Lower lobe of right lung (tissue), 2 donors: ENCODE measurements around the gene PTPRU. TPM values are rescaled to one million over a fixed set of nuclear protein-coding genes. Genes with fewer than 3 reads are reported as not detected.

Experiments used
- ATAC-seq, 2 donors: fragments of 200-7000 bp; cut with Tn5 transposase; one replicate each; pipeline ENCODE4 v1.9.1; 2020 to 2022; ENCODE audit warnings: mild to moderate bottlenecking in 2 of 2, moderate library complexity in 2 of 2
- DNase-seq: peaks from one replicate; pipeline ENCODE4 v3.0.0-alpha.2; 2020
- H3K27ac ChIP-seq: fragments of 200-600 bp; one replicate; pipeline ENCODE4 v1.8.0; 2022
- H3K27me3 ChIP-seq: fragments of 200-600 bp; one replicate; pipeline ENCODE4 v1.8.0; 2022; ENCODE audit warnings: low read depth
- H3K36me3 ChIP-seq: fragments of 200-600 bp; one replicate; pipeline ENCODE4 v1.8.0; 2022; ENCODE audit warnings: mild to moderate bottlenecking
- H3K4me1 ChIP-seq: fragments of 200-600 bp; one replicate; pipeline ENCODE4 v1.8.0; 2022
- H3K4me3 ChIP-seq: fragments of 200-600 bp; one replicate; pipeline ENCODE4 v1.8.0; 2022; ENCODE audit warnings: mild to moderate bottlenecking
- H3K9me3 ChIP-seq: fragments of 200-600 bp; one replicate; pipeline ENCODE4 v1.8.0; 2022
- intact Hi-C: fragments of 100-400 bp; cut with DNase I; formaldehyde crosslinking; loops from one replicate; pipeline ENCODE4 v1.11.0; 2022
- total RNA-seq: library from RNA; stranded (reverse); fragmentation: NEBNext Ultra II Directional; extraction: Animal tissue kit (Norgen Biotek cat#: 25700); gene quantifications from one replicate; pipeline ENCODE4 v1.2.1, GENCODE V29; 2021
- TF ChIP-seq, protein P1 (sequence below): fragments of 200-600 bp; IDR thresholded peaks from one replicate; pipeline ENCODE4 v1.8.0; 2022; ENCODE audit warnings: antibody characterized with exemption, mild to moderate bottlenecking
- donor health status: DM: no; HTN: yes; CAD: no; lungs with severe emphysema.

Gene PTPRU
- total RNA-seq, 1 donor from 2014 or later = 35.1 TPM

GRCh38 chr1:29237129-29237821 is 953 bp downstream of the PTPRU start:
- TF ChIP-seq, protein P1, sequence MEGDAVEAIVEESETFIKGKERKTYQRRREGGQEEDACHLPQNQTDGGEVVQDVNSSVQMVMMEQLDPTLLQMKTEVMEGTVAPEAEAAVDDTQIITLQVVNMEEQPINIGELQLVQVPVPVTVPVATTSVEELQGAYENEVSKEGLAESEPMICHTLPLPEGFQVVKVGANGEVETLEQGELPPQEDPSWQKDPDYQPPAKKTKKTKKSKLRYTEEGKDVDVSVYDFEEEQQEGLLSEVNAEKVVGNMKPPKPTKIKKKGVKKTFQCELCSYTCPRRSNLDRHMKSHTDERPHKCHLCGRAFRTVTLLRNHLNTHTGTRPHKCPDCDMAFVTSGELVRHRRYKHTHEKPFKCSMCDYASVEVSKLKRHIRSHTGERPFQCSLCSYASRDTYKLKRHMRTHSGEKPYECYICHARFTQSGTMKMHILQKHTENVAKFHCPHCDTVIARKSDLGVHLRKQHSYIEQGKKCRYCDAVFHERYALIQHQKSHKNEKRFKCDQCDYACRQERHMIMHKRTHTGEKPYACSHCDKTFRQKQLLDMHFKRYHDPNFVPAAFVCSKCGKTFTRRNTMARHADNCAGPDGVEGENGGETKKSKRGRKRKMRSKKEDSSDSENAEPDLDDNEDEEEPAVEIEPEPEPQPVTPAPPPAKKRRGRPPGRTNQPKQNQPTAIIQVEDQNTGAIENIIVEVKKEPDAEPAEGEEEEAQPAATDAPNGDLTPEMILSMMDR = no peak
- H3K36me3 ChIP-seq = no peaks in the 10 kb centered on the region
- ATAC-seq (peak; percentile 55 to 63), DNase-seq (peak; percentile 74)
- H3K4me1 ChIP-seq = peaks cover 41% of the 10 kb centered on the region
- H3K4me3 ChIP-seq = peak overlapping the region; percentile 73
- peak overlapping the region; percentile 84 for H3K27ac ChIP-seq
- no peaks in the 10 kb centered on the region for H3K9me3 ChIP-seq
- H3K27me3 ChIP-seq = peaks cover 16% of the 10 kb centered on the region
- intact Hi-C loops = no loop called here

DNA sequence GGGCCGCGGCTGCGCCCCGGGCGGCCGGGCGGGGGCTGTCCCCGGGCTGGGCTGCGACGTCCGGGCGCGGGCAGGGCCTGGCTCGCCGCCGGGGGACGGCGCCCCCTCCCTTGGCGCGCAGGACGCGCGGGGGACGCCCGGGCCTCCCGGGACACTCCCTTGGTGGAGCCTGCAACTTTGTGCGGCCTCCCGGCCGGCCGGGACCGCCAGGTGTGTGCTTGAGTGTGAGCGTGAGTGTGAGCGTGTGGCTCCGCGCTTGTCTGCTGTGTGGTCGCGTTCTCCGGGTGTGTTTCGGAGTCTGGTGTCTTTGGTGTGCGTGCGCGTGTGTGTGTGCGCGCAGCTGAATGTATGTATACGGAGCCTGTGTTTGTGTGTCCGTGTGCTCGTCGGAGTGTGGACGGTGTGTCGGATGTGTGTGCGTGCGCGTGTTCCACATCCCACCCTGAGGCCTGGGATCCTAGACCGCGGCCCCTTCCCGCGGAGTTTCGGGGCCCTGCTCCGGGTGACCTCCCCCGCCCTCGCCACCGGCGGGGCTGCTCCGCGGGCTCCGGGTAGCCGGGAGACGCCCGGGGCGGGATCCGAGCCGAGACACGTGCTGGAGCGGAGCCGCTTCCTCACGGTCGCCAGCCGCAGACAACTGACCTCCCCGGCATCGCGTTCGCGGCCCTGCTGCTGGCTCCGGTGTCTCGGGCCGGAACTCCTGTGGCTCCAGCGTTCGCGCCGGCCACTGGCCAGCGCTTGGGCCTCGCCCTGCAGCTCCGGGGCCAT is 1.7 kb downstream of the PTPRU start:
- peaks cover 16% of the 10 kb centered on the region for H3K27me3 ChIP-seq
- peak; percentile 37 to 53 for ATAC-seq
- peak; percentile 70 for DNase-seq
- TF ChIP-seq, protein P1 = no peak
- H3K4me3 ChIP-seq = peak overlapping the region; percentile 73
- intact Hi-C loops = no loop called here
- H3K27ac ChIP-seq = peak overlapping the region; percentile 83
- H3K4me1 ChIP-seq = peaks cover 41% of the 10 kb centered on the region
- no peaks in the 10 kb centered on the region for H3K9me3 ChIP-seq
- H3K36me3 ChIP-seq = no peaks in the 10 kb centered on the region

DNA sequence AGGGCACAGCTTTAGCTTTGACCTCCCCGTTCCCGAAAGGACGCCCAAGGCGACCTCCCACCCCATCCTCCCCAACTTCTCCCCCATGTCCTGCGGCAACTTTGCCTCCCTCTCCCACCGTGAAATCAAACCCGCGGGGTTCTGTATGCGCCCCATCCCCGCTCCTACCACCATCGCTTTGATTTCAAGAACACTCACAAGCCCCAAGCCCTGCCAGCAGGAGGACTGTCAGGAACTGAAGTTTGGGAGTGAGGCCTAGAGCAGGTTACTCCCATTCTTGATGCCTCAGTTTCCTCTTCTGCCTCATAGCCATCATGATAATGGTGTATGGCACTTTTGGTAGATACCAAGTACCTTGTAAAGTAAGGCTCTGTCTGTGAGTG is 2.3 kb downstream of the PTPRU start:
- Histone ChIP-seq H3K4me1 (peaks cover 41% of the 10 kb centered on the region), H3K27ac (peak overlapping the region; percentile 83), H3K36me3 (no peaks in the 10 kb centered on the region), H3K4me3 (peak overlapping the region; percentile 73), H3K27me3 (peaks cover 16% of the 10 kb centered on the region), H3K9me3 (no peaks in the 10 kb centered on the region)
- ATAC-seq = no peak
- TF ChIP-seq, protein P1 = no peak
- no peak for DNase-seq
- intact Hi-C loops = no loop called here

- Histone ChIP-seq H3K27ac (peak overlapping the region; percentile 83), H3K27me3 (peaks cover 16% of the 10 kb centered on the region), H3K9me3 (no peaks in the 10 kb centered on the region), H3K4me3 (no peak overlapping the region), H3K36me3 (no peaks in the 10 kb centered on the region), H3K4me1 (peaks cover 41% of the 10 kb centered on the region)
- intact Hi-C loops = no loop called here
- DNase-seq = peak; percentile 80
- peak; percentile 57 to 71 for ATAC-seq
- TF ChIP-seq, protein P1 = no peak
Observed at GRCh38 chr1:29239142-29239541, 2.8 kb downstream of the PTPRU start.

DNA sequence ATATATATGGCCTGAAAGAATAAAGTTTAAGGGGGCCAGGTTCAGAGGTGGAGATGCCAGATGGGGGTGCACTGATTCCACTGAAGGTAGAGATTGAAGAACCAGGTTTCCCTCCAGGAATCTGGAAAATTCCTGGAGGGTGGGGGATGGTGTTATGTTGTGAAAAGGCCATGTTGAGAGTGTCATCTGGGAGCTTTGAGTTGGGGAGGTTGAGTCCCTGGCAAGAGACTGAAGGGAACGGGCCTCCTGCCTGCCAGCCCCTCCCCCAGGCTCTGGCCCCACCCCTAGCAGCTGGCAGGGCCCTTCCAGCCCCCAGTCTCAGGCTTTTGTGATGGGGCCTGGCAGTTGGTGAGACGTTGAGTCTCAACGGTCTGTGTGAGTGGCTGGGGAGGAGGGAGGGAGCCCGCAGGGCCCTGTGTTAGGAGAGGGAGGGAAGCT is 4.1 kb downstream of the PTPRU start:
- Histone ChIP-seq H3K27ac (no peak overlapping the region), H3K9me3 (no peaks in the 10 kb centered on the region), H3K4me3 (no peak overlapping the region), H3K4me1 (peaks cover 41% of the 10 kb centered on the region), H3K27me3 (peaks cover 16% of the 10 kb centered on the region), H3K36me3 (no peaks in the 10 kb centered on the region)
- DNase-seq (no peak), ATAC-seq (no peak)
- TF ChIP-seq, protein P1 = no peak
- intact Hi-C loops = no loop called here
